Lung microvascular endothelial cell (primary cell): Measurements from ENCODE around the gene OR10G8. TPM values are rescaled to one million over a fixed set of nuclear protein-coding genes. Genes with fewer than 3 reads are reported as not detected.
A peak's percentile ranks its signal among the peaks of the same experiment; 100 is the strongest.
"Not testable (repeated sequence)": the region's sequence is repeated elsewhere in the genome, so short reads cannot be mapped to it uniquely, and the experiment has no call there.

Experiments used
- DNase-seq, 2 donors: peaks; one replicate each; pipeline versions ENCODE4 v3.0.0 to v3.0.0-alpha.2; 2010; ENCODE audit warnings: low read depth in 2 of 2
- total RNA-seq: library from RNA; depleted of rRNA; stranded (reverse); fragments of >200 nt; gene quantifications from 2 replicates; pipeline ENCODE4 v1.2.1, GENCODE V29; 2014

The OR10G8 gene, protein sequence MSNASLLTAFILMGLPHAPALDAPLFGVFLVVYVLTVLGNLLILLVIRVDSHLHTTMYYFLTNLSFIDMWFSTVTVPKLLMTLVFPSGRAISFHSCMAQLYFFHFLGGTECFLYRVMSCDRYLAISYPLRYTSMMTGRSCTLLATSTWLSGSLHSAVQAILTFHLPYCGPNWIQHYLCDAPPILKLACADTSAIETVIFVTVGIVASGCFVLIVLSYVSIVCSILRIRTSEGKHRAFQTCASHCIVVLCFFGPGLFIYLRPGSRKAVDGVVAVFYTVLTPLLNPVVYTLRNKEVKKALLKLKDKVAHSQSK
- not detected in 2 replicates for total RNA-seq

DNA sequence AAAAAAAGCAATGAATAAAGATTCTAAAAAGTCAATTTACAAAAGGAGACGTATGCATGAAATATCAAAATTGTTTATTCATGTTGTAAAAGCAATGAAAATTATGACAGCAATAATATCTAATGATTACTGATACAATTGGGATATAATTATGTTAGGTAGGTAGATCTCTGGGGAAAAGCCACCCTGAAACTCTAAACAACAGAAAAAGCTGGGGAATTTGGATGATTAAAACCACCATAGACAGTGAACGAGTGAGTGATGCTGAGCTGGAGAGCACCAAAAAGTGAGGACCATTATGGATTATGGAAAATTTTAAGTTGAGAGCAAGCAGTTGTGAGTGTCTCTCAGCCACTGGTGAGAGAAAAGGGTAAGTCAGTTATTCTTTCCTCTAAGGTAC, at the start of gene OR10G8:
TSS of gene OR10G8 (plus strand) at position 301 of the 400 bp plus-strand sequence. CDS start 2,825 bp downstream, outside the sequence.
- no peak for DNase-seq

DNA sequence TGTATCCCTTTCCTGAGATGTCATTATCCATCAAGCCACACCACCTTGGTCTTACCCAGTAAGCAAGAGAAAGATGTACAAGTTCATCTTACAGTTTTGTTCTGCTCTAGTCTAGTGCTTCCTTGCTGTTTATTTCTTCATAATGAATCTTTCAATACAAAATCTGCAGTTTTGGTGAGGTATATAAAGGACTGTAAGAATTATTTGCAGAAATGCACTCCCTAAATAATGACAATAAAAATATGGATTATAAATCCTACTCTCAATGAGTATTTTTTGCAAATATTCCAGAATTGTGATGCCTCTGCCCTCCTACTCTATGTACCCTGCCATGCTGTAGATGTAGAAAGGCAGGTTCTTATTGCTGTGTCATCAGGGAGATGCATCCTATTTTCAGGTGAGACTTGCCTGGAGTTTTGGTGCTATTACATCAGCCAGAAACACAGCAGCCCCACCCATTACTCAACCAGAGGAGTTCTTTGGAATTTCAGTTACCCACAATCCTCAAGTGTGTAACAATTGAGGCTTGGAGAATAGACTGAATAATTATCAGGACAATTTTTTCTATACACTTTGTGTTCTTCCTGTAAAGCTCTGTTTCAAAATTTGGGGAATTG, 48.8 kb upstream of the OR10G8 start, which contains the start of gene OR10S1:
TSS of gene OR10S1 (minus strand) at position 51 of the 617 bp plus-strand sequence. CDS start 117 bp downstream, outside the sequence.
- DNase-seq: no peak

DNA sequence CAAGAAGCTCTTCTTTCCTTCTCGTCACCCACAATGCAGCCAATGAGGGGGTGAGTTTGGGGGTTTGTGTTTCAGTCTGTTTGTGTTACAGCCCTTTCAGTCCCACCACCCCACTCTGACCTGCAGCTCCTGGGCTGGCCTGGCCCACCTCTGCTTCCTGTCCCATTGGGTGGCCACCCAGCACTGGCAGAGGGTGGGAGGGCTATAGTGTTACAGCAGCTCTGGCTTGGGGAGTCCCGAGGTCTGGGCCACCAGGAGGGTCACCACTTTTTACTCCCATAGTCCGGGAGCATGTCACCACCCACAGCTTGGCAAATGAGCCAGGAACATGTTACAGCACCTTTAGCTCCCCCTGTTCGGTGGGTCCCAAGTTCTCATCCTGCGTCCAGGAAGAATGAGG, 47.3 kb upstream of the OR10G8 start:
- DNase-seq: no peak

DNA sequence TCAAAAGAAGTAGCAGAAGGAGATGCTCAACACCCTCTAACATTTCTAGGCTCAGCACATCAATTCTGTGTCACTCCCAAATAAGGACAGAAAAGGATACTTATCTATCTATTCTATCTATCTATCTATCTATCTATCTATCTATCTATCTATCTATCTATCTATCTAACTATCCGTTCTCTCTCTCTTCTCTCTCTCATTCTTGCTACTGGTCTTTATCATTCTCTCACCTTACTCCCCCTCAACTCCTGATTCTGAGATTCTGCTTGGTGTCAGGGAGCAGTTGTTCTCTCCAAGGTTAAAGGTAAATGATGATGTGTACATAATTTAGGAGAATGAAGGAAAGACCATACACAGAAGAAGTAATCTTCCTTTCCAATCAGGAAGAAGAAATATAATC, 31.5 kb upstream of the OR10G8 start, which contains the start of gene OR10G6:
TSS of gene OR10G6 (minus strand) at position 43 of the 400 bp plus-strand sequence. CDS start at position 43, 0 bp downstream.
- no peak for DNase-seq

DNA sequence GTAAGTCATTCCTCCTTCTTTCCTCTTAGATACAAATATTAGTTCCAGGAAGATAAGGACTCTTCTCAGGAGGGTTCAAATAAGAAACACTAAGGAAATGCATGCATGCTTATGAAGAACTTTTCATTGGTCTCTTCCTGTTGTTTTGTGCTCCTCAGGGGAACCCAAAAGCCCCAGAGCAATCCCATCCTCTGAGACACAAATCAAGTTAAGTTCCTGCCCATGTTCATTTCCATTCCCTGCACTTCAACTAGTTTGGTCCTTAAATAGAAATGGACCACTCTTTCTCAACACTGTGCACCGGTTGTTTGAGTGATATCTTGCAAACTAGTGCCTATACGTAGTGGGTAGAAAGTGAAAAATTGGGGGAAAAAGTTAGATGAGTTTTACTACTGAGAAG, 13.9 kb upstream of the OR10G8 start, which contains the start of gene OR10G4:
TSS of gene OR10G4 (plus strand) at position 301 of the 400 bp plus-strand sequence. CDS start 2,578 bp downstream, outside the sequence.
- no peak for DNase-seq

DNA sequence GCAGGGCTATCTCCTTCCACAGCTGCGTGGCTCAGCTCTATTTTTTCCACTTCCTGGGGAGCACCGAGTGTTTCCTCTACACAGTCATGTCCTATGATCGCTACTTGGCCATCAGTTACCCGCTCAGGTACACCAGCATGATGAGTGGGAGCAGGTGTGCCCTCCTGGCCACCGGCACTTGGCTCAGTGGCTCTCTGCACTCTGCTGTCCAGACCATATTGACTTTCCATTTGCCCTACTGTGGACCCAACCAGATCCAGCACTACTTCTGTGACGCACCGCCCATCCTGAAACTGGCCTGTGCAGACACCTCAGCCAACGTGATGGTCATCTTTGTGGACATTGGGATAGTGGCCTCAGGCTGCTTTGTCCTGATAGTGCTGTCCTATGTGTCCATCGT, 10.8 kb upstream of the OR10G8 start:
- DNase-seq: not testable (repeated sequence)

DNA sequence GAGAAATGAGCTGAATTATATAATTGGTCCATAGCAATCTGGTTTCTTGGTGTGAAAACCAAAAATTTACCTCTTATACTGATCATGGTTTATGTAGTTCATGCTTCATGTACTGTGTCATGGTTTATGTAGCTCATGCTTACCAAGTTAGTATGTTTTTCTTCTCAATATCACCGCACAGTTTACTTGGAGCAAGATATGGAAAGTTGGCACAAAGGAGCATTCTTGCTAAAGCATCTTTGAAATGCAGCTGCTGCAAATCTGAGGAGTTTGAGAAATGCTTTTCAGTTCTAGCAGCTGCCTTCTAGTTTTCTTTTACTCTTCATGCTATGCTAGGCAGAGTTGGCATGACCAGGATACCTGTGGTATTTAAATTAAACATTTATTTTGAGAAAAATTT, 10.1 kb downstream of the OR10G8 start:
- no peak for DNase-seq

DNA sequence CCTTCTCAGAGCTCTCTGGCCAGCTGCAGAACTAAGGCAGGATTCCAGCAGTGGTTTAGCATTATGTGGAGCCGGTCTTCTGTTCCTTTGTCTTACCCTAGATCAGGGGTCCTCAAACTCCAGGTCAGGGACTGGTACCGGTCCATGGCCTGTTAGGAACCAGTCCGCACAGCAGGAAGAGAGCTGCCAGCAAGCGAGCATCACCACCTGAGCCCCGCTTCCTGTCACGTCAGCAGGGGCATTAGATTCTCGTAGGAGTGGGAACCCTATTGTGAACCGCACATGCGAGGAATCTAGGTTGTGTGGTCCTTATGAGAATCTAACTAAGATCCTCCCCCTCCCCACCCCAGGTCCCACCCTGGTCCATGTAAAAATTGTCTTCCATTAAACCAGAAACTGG, 13.0 kb downstream of the OR10G8 start:
- no peak for DNase-seq

DNA sequence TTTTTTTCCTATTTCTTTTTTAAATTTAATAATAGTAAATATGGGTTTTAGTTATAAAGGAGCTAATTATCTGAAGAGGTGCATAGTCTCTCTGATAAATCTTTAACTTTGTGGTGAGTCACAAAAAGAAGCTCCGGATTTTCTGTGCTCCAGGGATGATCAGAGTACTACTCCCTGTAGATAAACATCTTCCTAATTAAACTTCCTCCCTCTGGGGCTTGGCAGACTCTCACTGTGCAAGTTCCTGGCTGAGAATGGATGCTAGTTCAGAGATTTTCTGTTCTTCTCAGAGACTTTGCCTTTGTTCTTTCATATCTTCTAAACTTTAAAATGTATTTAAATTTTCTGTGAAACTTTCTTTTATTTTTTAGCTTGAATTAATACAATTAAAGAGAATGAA, 14.7 kb downstream of the OR10G8 start, which contains the start of gene OR10G7:
TSS of gene OR10G7 (minus strand) at position 72 of the 400 bp plus-strand sequence. CDS start 2,324 bp downstream, outside the sequence.
- peak in 1 of 2 donors; percentile 6 for DNase-seq

DNA sequence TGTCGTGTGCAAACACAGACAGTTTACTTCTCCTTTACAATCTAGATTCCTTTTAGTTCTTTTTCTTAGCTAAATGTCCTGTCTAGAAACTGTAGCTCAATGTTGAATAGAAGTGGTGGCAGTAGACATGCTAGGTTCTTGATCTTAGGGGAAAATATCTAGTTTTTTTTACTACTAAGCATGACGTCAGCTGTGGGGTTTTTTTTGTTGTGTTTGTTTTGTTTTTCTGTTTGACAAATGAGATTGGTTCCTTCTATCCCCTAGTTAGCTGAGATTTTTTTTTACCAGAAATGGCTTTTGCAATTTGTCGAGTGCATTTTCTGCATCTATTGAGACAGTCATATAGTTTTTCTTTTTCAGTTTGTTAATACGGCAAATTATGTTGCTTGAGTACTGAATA, 16.8 kb downstream of the OR10G8 start:
- no peak for DNase-seq

DNA sequence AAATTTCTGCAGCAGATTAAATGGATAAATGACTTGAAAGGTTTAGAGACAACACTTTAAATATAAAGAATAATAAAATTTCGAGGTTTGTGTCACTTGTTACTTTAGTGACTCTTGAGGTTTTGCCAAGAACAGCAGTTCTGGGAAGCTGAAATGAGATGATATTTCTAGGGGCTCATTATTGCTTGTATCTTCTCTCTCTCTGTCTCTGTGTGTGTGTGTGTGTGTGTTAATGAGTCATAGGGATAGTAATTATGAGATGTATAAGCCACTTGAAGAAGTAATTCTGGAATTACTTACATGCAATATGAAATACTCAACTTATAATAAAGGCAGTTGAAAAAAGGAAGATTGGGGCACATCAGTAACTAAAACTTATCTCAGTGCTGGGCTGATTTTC, 24.1 kb downstream of the OR10G8 start:
- no peak for DNase-seq

DNA sequence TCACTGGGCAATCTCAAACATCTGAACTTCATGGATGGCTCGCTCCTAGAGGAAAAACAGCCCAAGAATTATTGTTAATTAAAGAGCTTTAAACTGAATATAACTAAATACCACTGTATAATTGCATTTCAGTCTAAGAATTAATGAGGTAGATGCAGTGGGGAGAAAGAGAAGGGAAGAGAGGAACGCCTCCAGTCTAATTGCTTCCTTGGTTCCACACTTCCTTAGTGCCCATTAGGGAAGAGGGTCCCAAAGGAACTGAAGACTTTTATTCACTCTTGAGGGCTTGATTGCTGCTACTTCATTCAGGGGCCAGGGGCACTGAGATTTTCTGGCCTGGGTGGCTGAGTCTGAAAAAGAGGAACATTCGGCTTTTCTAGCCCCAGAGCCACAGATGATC, 26.4 kb downstream of the OR10G8 start:
- DNase-seq: no peak

DNA sequence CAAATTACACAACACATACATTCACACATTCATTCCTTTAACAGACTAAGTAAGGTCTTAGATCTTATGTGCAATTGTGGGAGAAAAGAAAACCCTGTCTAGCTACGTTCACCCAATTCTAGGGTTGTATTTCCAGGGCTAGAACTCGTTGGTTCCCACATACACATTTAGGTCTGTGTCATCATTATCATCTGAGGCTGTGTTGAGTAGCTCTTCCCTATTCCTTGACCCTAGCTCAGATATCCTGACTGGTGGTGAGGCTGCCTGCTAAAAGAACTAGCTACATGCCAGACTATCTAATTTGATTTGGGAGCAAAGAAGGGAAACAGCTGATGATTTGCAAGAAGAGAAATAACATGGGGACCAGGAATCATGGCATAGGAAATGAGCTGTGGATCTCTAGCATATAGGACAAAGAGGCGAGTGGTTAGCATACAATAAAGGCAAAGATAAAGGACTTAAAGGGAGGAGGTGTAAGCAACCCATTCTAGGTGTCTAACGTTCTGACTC, 42.1 kb downstream of the OR10G8 start:
- DNase-seq: no peak

DNA sequence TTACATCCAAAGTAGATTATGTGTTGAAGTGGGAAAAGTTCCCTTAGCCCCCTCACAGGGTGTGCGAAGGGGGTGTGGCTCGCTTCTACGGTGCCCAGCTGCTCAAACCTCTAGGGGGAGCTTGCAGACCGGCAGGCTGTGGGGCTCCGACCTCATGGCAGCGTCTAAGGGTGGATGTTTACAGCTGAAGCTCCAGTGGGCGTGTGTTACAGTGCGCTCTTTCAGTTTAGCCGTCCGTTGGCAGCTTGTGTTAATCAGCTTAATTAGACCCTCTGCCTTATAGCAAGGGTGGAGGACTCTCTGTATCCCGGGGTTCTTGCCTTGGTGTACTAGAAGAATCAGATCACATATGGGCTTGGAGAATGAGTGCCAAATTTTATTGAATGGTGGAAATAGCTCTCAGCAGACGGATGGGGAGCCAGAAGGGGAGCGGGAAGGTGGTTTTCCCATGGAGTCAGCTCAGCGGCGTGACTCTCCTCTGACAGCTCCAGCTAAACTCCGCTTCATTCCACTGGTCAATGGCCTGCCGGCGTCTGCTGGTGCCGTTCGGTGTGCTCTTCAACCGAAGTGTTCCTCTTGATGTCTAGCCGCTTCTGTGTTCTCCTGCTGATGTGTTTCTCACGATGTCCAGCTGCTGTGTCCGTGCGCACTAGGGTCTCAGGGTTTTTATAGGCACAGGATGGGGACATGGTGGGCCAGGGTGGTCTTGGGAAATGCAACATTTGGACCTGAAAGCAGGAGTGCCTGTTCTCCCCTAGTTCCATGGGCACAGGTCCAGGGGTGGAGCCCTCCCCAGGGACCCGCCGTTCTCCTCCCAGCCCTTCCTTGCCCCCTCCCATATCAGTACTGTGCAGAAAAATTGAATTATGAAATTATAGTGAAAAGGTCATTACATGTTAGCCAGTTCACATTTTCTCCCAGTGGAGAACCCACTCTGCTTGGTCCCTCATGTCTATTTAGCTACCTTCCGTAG, 43.1 kb downstream of the OR10G8 start:
- DNase-seq: peak; percentile 74 to 84

DNA sequence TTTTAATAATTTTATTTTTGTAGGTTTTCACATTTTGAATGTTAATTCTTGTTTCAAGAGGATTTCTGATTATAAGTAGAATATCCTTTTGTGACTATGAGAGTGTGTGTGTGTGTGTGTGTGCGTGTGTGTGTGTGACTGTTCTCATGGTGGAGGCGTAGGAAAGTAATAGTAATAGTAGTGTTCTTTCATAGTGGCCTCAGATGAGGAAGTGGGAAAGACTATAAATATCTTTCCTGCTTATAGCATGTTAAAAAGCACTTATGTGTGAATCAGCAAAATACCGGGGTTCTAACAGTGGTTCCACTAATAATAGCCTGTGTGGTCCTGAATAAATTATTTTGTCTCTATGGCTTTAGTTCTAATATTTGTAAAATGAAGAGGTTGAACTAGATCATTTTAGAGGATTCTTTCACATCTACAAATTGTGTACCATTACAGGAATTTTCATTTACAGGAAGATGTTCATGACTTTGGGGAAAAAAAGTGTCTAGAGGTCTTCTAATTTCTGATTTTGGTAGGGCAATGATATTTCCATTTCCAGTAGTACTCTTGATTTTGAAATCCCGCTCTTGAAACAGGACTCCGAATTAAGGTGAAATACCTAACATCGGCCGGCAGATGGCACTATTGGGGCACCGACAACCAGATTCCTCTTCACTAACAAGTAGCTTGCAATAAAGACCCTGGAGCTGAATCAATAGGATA, 44.5 kb downstream of the OR10G8 start:
- peak; percentile 88 to 90 for DNase-seq

DNA sequence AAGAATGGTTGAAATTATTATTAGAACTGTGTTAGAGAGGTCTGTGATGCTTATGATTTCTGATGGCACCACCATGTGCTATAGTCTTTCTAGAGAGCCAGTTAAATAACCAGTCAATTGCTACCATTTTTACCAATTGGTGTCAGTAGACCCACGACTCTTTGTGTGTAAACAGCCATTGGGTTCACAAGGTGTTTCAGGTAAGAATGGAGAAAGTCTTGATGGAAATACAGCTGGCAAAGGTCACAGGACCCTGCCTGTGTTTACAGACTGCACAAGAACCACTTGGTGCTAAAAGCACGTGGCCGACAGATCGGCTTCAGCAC, 45.0 kb downstream of the OR10G8 start:
- no peak for DNase-seq

DNA sequence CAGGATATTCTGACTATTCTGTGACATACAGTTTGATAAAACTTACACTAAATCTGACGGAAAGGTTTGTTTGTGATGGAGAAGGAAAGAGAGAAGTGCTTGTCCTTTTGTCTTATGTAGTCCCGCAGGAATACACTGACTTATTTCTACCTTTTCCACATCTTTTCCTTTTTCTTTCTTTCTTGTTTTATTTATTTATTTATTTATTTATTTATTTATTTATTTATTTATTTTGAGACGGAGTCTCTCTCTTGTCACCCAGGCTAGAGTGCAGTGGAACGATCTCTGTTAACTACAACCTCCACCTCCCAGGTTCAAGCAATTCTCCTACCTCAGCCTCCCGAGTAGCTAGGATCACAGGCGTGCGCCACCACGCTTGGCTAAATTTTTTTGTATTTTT, 45.5 kb downstream of the OR10G8 start:
- no peak for DNase-seq

DNA sequence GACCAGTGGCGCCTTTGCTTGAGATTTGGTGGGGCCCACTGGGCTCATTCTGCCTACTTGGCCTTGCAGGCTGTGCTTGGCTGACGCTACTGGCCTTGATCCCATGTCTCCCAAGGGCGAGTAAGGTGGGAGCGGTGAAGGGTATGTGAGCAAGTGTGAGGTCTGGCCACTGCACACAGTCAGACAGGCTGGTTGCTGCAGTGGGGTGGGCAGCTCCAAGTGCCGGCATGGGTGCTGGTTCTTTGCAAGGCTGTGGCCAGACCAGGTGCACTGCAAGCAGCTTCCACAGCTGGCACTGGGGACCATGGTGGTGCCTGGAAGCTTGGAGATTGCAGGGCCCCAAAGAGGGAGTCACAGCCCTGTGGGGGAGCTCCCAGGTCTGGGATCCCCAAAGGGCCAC, 48.0 kb downstream of the OR10G8 start:
- DNase-seq: no peak

DNA sequence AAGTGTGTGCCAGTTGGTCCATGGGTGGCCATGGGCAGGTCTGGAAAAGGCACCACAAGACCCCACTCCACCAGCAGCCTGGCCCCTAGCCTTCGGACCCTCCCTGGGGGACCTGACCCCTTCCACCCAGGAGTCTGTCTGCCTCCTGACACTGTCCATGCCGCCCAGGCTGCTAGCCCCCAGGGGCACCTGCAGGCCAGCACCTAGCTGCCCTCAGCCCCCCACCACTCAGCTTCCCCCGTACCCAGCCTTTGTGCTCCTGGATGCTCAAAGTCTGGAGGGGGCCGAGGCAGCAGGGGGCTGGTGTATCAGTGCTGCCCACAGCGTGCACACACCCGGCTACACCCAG, 48.9 kb downstream of the OR10G8 start:
- no peak for DNase-seq

DNA sequence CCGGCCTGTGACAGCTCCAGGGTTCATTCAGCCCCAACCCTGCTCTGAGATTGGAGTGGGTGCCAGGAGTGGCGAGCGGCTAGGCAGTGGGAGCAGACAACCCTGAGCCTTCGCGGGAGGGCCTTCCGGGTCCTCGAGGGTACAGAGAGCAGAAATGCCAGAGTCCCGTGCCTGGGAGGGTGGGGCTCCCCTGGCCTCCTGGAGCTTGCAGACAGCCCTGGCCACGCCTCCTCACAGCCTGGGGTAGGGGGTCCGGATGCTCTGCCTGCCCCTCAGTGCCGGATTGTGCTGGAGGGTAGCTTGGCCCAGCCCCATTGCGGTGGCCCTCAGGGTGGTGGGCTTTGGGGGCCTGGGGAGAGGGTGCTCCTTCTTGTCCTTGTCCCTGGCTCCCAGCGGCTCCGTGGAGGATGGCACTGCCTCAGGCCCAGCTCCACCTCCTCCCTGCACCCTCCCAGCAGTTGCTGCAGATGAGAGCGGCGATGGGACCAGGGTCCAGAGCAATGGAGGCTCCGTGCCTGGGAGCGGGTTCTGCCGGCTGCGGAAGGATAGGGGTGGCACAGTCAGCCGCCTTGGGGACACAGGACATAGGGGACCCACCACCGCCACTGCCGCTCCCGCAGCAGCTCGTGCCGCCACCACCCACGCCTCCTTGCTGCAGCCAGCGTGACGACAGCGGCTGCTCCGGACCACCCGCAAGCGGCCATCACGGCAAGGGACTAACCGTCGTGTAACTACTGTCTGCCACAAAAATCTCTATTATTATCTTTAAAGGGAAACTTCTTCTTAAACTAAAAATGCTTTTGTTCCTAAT, 49.4 kb downstream of the OR10G8 start:
- DNase-seq: peak; percentile 15 to 22
